Fibroblast of pulmonary artery (primary cell): Measurements from ENCODE around the gene PTPN23.

Experiments used
- DNase-seq: peaks from one replicate; pipeline ENCODE4 v3.0.0-alpha.2; 2010; ENCODE audit warnings: low read depth
- H3K4me3 ChIP-seq: replicated peaks from 2 replicates; pipeline ENCODE4 v1.5.1; 2011; ENCODE audit warnings: low read depth, mild to moderate bottlenecking, control low read depth, low read length, moderate library complexity
- CTCF ChIP-seq: IDR thresholded peaks from 2 replicates; pipeline ENCODE4 v1.5.1; 2011; ENCODE audit warnings: mild to moderate bottlenecking, control low read depth, low read length, inconsistent platforms; ENCODE audit errors: missing control alignments

The PTPN23 gene

GRCh38 chr3:47407237-47407636, 26.4 kb downstream of the PTPN23 start:
- no peak for DNase-seq
- TF ChIP-seq CTCF: no peak
- no peak overlapping the region for H3K4me3 ChIP-seq

- TF ChIP-seq CTCF: no peak
- no peak for DNase-seq
- no peak overlapping the region for H3K4me3 ChIP-seq
These were observed 27.3 kb downstream of the PTPN23 start for GRCh38 chr3:47407896-47408838.

- TF ChIP-seq CTCF: no peak
- H3K4me3 ChIP-seq: no peak overlapping the region
- no peak for DNase-seq
These were observed 28.0 kb downstream of the PTPN23 start for GRCh38 chr3:47408839-47409229.

GRCh38 chr3:47409284-47409683, 28.5 kb downstream of the PTPN23 start:
- DNase-seq: no peak
- TF ChIP-seq CTCF: no peak
- no peak overlapping the region for H3K4me3 ChIP-seq

GRCh38 chr3:47409688-47410416, 29.0 kb downstream of the PTPN23 start:
- no peak for TF ChIP-seq CTCF
- H3K4me3 ChIP-seq: no peak overlapping the region
- no peak for DNase-seq

GRCh38 chr3:47410417-47410720, 29.5 kb downstream of the PTPN23 start:
- no peak for DNase-seq
- TF ChIP-seq CTCF: no peak

More at GRCh38 chr3:47410417-47410720, 29.5 kb downstream of the PTPN23 start:
- H3K4me3 ChIP-seq: no peak overlapping the region
